Astrocyte of the cerebellum (primary cell): ENCODE measurements around the gene PAQR6.
A peak's percentile ranks its signal among the peaks of the same experiment; 100 is the strongest.

Experiments
- DNase-seq: peaks from one replicate; pipeline ENCODE4 v3.0.0-alpha.2; 2011; ENCODE audit warnings: low read depth
- H3K4me3 ChIP-seq: 2 replicates; pipeline ENCODE4 v1.5.1; 2011; ENCODE audit warnings: mild to moderate bottlenecking, low read depth, low read length, moderate library complexity
- CTCF ChIP-seq: IDR thresholded peaks from 2 replicates; pipeline ENCODE4 v1.5.1; 2012; ENCODE audit warnings: low read length, low read depth, moderate library complexity, mild to moderate bottlenecking; ENCODE audit errors: missing control alignments
- in situ Hi-C: cut with HindIII; loops from 2 replicates; pipeline ENCODE4 v1.10.0; 2017; ENCODE audit warnings: low sequenced_read_pairs

PAQR6 gene

GRCh38 chr1:156241926-156242325 lies 5.9 kb downstream of the PAQR6 start, which contains the start of gene BGLAP:
Gene BGLAP (plus strand): TSS chr1:156242184. CDS start chr1:156242232, 48 bp downstream.
- DNase-seq = no peak
- H3K4me3 ChIP-seq = no peak within 1 kb of the TSS
- in situ Hi-C loops = no loop called here
- TF ChIP-seq CTCF = no peak

- DNase-seq = no peak
- in situ Hi-C loops = no loop called here
- no peak overlapping the region for H3K4me3 ChIP-seq
Observed at GRCh38 chr1:156241311-156241811, 6.5 kb downstream of the PAQR6 start.

GRCh38 chr1:156238248-156238647 lies 9.6 kb downstream of the PAQR6 start:
- H3K4me3 ChIP-seq = no peak overlapping the region
- TF ChIP-seq CTCF = no peak
- no peak for DNase-seq
- in situ Hi-C loops = no loop called here

More at GRCh38 chr1:156241311-156241811, 6.5 kb downstream of the PAQR6 start:
- TF ChIP-seq CTCF = no peak

DNA sequence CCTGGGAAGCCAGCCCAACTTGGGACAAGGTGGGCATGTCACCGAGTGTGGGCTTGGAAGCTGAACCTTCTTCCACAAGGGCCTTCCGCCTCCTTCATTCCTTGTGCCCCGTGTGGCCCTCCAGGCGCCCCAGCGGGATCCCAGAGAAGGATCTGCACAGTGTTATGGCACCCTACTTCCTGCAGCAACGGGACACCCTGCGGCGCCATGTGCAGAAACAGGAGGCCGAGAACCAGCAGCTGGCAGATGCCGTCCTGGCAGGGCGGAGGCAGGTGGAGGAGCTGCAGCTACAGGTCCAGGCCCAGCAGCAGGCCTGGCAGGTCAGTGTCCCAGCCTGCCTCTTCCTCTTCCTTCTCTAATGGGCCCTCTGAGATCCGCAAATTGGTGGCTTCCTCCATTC lies 11.7 kb downstream of the PAQR6 start:
- no peak overlapping the region for H3K4me3 ChIP-seq
- DNase-seq = no peak
- in situ Hi-C loops = no loop called here
- TF ChIP-seq CTCF = no peak

DNA sequence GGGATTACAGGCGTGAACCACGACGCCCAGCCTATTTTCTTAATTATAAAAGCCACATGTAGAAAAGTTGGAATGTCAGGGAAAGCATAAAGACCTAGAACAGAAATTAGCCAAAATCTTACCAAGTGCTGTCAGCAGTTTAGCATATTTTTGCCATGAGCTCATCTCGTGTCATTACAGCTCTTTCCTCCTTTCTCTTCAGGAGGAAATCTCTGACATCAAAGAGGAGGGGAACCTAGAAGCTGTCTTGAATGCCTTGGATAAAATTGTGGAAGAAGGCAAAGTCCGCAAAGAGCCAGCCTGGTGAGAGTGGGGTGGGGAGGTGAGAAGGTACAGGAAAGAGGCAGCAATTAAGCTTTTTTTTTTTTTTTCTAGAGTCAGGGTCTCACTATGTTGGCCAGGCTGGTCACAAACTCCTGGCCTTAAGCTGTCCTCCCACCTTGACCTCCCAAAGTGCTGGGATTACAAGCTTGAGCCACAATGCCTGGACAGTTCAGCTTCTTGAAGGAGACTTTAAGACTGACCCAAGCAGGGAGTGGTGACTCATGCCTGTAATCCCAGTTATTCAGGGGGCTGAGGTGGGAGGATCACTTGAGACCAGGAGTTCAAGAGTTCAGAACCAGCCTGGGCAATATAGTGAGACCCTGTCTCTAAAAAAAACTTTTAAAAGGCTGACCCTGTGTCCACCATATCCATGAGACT lies 14.3 kb downstream of the PAQR6 start:
- in situ Hi-C loops = no loop called here
- TF ChIP-seq CTCF = no peak
- no peak overlapping the region for H3K4me3 ChIP-seq
- peak; percentile 70 for DNase-seq

- DNase-seq = no peak
- in situ Hi-C loops = no loop called here
- H3K4me3 ChIP-seq = no peak overlapping the region
- TF ChIP-seq CTCF = no peak
Observed at GRCh38 chr1:156232201-156232894, 15.5 kb downstream of the PAQR6 start.
